Stromal cell of bone marrow (primary cell): ENCODE data around the gene GPR146.

Experiments used
- DNase-seq: peaks from one replicate; pipeline ENCODE4 v3.0.0-alpha.2; 2012; ENCODE audit warnings: low read depth

The GPR146 gene

DNA sequence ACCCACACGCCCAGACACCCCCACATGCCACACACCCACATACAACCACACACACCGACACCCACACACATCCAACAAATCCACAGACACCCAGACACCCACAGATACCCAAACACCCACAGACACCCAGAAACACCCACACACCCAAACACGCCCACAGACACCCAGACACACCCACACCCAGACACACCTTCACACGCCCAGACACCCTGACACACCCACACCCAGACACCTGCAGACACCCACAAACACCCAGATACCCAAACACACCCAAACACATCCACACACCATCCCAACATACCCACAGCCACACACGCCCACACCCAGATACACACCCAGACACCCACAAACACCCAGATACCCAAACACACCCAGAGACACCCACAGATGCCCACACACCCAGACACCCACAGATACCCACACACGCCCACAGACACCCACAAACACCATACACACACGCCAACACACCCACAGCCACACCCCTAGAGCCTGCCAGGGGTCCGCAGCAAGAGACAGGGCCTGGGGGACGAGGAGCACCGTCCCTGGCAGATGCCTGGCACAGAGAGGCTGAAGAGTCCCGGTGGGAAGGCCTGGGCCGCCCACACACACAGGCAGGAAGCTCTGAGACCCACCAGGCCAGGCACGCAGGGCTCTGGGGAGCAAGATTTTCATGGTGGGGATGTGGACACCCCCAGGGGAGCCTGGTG is 32.9 kb upstream of the GPR146 start:
- DNase-seq = no peak

DNA sequence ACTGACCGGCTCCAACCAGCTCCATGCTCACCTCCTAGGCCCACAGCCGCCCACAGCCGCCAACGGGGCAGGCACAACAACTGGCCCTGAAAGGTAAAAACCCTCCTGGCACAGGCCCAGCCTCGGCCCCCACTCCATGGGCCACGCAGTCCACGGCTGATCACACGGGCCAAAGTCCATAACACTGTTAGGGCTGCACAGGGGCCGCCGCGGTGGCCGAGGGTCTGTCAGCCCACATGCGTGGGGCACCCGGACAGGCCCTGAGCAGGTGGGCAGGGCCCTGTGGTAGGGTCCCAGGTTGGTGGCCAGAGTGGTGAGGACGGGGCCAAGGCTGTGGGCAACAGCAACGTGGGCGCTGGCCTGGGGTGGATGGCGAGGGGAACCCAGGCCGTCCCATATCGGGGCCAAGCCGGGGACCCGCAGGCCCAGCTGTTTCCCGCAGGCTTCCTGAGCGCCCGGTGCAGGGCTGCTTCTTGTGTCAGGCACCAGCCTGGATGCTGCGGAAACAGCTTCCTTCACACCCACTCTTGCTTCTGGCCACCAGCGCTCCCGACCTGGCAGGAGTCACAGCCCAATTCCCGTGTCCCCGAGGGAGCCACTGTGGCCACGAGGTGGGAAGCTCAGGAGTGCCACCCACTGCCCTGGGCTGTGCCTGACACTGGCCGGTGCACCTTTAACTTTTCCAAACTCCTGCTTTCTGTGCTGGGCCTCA is 32.2 kb upstream of the GPR146 start:
- DNase-seq = no peak

DNA sequence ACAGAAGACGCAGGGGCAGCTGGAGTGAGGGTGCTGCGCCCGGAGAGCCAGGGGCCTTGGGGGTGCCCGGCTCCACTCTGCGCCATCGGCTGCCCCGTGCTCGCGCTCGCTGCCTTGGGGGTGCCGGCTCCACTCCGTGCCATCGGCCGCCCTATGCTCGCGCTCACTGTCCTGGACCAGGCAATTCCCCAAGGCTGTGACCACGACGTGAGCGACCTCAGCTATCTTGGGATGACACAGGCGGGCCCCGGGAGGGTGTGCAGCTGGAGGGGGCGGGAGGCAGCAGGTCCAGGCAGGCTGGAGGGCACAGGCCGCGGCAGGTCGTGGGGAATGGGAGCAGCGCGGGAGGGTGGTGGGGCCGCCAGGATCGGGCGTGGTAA is 31.6 kb upstream of the GPR146 start:
- DNase-seq = no peak

DNA sequence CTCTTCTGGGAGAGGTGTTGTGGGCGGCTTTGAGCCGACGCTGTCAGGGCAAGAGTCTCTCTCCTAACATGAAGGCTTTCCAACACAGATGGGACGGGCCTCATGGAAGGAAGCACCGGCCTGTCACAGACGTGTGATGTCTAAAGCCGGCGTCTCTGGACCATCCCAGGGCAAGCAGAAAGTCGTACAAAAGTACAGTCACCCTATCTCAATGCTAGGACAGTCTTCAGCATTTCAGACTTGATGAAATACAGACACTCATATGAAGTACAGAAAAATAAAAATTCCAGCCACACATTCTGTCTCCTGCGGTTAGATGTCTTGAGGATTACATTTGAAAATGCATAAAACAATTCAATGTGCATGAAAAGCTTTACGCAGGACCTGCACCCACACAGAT is 30.8 kb upstream of the GPR146 start:
- DNase-seq = no peak

DNA sequence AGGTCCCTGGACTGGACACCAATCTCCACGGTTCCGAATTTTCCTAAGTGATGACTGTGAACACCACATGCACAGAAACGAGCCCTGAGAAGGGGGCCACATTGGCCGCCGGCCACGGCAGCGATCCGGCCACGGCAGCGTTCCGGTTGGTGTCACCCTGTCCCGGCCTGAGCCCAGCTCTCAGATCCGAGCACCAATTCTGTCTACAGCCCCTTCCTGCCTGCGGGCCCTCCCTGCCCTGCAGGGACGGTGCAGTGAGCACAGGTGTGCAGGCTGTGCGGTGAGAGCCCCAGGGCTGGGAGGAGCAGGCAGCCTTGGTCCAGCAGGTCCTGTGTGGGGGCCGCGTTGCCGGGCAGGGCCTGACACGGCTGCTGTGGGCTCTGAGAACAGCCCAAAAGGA is 29.7 kb upstream of the GPR146 start:
- DNase-seq = no peak

DNA sequence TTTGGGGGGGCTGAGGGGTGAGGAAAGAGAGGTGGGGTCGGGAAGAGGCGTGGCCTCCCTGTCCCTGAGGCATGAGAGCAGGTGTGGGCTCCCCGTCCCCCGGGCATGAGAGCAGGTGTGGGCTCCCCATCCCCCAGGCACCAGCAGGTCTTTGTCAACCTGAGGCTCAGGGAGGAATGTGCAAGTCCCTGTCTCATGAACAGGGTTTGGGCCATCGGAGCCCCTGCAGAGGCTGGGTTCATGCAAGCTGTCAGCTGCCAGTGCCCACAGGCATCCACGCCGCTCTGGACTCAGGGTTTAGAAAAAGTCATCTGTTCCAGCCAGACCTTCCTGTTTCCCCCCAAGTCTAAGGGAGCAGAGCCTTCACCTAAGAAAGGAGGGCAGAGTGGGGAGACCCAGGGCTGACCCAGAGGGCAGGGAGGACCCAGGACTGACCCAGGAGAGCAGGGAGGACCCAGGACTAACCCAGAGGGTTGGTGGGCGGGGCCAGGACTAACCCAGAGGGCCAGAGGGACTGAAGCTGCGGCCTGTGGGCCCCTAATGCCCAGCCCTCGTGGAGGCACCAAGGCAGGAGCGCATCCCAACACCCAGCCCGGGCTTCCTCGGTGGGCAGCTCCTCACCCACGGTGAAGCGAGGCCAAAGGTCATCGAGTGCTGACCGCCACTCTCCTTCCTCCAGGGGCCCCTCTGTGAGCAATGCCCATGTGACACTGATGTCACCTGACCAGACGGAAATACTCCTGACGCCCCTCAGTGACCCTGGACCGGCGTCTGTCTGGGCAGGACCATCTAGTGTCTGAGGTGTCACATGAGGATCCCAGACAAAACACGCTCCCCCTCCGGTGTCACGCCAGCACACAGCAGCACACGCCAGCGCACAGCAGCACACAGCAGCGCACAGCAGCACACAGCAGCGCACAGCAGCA is 28.9 kb upstream of the GPR146 start:
- DNase-seq = no peak

DNA sequence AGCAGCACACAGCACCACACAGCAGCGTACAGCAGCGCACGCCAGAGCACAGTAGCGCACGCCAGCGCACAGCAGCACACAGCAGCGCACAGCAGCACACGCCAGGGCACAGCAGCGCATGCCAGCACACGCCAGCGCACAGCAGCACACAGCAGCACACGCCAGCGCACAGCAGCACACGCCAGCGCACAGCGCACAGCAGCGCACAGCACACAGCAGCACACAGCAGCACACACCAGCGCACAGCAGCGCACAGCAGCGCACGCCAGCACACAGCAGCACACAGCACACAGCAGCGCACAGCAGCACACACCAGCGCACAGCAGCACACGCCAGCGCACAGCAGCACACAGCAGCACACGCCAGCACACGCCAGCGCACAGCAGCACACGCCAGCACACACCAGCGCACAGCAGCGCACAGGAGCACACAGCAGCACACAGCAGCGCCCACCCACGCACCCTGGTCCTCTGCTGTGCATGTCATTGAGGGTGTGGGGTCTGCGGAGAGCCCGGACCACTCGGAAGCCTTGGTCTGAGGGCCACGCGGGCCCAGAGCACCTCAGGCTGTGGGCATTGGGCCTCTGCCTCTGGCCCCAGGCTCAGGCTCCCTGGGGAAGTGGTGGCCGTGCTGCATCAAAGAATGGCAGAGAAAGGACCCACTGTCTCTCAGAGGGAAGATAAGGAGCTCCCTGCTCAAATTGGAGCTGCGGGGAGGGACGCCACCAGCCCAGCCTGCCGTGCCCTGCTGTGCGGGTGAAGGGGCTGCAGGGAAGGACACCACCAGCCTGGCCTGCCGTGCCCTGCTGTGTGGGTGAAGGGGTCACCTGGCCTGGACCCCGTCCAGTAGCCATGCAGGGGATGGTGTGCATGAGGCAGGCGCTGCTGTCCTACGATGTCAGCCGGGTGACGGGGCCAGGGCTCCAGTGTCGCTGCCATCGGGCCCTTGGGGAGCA is 27.5 kb upstream of the GPR146 start:
- DNase-seq = no peak

DNA sequence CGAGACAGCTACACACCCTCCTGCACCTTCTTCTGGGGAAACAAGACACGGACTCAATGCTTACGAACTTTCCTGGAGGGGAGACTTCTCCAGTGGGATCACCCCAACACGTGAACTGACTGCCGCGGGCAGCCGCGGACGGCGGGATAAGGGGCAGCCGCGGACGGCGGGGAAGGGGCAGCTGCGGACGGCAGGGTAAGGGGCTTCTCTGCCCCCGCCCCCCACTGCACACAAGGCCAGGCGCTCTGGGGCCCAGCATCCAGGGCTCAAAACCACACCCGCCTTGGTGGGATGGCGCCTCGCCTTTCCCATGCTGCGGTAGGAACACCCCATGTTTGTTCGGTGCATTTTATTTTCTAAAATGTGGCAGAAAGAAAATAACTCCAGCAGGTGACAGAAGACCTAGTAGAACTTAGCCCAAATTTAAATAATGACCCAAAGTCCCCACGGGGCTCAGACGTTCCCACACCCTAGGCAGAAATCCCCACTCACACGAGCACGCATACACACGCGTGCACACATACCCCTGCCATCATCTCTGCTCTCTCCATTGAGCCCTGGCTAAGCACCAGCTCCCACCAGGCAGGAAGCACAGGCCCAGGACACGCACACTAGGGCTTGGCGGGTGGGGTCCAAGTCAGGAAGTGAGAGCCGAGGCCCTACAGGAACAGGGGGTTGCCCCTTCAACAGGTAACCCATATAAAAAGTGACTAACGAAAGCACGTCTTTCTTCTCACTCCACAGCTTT is 26.6 kb upstream of the GPR146 start:
- no peak for DNase-seq

DNA sequence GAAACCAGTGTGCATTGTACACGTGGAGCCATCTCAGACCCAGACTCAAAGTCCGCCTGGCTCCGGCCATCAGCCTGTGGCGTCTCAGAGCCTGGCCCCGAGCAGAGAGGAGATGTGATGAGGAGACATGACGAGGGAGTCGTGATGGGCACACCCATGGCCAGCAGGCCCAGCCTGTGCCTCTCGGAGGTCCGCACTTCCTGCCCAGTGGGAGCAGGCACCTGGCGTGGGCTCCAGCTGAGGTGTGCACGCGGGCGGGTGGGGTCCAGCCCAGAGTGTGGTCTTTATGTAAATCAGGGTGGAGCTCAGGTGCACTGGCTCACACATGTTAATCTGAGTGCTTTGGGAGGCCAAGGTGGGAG is 26.0 kb upstream of the GPR146 start:
- DNase-seq = no peak

DNA sequence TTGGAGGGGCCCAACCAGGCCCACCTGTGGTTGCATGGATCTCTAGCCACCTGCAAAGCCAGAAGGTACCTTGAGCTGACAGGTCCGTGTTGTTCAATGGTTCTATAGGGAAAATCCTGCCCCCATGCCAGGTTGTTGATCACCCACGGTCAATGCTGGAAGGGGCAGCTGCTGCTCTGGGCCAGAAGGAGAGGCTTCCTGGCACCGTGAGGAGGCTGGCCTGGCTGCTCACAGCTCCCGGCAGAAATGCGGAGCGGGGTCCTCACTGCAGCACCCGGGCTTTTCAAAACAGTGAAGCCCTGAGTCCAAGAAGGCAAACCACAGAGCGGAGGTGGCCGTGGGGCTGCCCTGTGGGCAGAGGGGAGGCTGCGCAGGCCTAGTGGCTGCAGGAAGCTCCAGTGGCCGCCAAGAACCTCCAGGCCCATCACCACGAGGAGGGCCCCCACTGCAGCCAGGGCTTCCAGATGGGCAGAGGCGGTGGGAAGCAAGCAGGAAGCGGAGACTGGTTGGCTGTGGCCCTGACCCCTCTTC is 25.0 kb upstream of the GPR146 start:
- no peak for DNase-seq

DNA sequence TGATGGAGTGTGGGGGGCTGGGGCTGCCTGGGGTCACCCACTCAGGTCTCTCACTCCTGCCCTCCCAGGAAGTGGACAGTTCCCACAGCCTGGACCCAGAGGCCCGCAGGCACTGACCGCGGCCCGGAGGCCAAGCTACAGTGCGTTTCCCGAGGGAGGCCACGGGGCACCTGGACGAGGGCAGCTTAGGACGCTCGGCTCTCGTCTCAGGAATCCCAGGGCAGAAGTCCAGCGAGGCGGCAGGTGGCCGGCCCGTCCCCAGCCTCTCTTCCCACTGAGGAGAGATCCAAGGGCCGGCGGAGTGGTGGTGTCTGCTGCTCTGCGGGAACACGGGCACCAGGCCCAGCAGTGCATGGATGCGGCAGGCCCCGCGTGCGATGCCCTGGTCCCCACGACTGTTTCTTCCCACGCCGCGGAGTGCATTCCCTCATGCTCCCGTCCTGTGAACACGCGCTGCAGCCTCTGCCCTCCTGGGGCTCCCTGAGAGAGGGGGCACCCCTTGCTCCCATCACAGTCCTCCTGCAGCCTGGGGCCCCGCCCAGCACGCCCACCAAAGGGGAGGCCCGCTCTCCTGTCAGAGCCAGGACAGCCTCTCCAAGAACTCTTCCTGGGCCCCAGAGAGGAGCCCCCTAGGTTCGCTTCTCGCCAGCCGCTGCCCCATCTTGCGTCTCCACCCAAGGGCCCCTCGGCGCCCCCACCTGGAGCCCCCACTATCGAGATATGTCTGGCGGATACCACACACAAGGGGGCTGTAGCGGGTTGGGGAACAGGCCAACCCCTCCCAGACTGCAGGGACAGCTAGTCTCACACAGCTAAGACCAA is 24.3 kb upstream of the GPR146 start:
- no peak for DNase-seq

DNA sequence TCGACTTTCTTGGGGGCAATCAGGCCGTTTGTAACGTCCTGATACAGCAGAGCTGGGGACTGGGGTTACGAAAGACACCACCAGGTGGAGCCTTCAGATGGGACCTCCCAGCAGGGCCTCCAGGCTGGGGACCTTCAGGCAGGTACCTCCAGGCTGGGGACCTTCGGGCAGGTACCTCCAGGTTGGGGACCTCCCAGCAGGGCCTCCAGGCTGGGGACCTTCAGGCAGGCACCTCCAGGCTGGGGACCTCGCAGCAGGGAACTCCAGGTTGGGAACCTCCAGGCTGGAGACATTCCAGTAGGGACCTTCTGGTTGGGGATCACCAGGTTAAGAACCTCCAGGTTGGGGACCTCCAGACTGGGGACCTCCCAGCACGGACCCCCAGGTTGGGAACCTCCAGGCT is 23.5 kb upstream of the GPR146 start:
- no peak for DNase-seq

DNA sequence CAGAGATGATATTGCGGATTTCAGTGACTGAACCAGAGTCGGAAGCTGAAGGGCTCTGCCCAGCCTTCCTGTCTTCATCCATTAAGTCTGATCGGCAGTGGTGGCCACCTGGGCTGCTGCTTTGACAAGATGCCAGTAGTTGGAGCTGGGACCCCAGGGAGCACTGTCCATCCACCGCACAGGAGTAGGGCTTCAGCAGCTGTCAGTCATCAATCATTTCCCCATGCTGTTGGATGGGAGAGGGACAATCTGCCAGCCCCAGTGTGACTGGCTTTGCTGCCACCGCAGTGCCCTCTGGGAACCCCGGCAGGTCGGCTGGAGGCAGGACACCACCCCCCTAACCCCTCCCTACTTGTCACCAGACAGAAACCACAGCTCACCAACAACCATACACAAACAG is 23.0 kb upstream of the GPR146 start:
- DNase-seq = no peak

DNA sequence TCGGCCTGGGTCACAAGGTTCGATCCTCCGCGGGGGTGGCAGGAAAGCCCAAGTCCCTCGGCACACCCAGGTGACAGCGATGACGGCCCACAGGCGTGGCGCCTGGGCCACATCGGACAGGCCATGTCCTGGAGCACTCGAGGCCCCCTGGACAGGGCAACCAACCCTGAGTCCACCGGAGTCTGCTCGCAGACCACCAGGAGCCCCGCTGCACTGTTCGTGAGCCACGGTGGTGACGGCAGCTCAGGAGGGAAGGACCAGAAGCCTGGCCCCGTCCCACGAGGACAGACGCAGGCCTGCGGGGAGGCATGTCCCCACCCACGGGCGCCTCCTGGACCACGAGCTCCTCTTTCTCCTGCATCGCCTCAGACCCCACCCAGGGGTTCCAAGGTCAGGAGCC is 22.4 kb upstream of the GPR146 start:
- no peak for DNase-seq

DNA sequence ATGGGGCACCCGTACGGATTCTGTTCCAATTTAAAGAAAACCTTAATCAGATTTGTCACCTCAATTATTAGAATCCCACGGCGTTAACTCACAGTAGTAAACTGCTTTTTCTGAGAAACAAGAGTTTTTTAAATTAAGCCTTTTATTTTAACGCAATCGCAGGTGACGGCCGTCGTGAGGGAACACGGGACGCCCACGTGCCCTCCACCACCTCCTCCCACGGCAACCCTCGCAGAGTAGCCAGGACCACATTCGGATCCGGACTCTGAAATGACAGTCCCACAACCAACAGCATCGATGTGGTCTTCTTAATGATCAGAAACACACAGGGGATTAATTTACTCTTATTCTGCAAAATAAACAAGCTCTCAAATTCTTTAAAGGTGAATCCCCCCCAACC is 22.0 kb upstream of the GPR146 start:
- DNase-seq = no peak

DNA sequence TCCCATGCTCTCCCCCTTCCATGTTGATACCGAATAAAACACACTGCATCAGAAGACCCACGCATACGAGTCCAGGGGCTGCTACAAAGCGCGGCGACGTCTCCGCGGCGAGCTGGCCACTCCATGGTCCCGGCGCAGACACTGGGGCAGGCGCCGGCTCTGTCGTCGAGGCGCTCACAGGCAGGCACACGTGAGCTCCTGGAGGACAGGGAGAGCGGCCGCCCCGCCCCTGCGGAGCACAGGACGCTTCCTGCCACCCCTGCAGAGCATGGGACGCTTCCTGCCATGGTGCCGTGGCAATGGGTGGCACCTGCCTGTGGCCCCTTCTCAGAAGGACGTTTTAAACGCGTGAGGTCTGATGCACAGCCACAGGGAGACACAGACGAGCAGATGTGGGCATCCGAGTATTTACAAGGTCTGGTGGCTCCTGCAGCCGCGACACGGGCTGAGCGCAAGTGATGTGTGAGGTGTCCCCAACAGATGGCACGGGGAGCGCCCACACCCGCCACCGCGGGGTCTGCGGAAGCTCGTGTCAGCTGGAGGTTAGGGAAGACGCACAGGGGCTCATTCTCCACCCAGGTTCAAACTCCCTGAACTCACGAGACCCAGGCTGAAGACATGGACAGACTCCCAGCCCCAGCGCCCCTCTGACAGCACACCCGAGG is 21.4 kb upstream of the GPR146 start:
- DNase-seq = no peak

DNA sequence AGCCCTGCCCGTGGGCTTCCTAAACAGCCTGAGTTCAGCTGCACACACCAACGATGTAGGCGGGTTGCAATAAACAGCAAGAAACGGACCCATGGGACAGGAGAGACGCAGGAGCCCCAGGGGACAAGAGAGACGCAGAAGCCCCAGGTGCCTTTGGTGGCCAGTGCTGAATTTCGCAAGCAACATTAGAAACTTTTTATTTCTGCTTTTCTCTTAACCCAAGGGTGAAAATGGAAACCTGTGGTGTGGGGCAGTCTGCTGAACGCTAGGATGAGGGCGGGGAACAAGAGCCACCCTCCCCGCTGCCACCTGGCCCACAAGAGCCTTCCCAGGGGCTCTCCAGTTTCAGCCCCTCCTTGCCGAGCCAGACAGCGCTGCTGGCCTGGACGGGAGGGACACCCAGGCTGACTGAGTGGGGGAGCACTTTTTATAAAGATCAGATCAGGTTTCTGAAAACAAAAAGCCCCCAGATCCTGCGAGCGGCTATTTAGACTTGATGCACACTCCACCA is 20.0 kb upstream of the GPR146 start:
- no peak for DNase-seq

DNA sequence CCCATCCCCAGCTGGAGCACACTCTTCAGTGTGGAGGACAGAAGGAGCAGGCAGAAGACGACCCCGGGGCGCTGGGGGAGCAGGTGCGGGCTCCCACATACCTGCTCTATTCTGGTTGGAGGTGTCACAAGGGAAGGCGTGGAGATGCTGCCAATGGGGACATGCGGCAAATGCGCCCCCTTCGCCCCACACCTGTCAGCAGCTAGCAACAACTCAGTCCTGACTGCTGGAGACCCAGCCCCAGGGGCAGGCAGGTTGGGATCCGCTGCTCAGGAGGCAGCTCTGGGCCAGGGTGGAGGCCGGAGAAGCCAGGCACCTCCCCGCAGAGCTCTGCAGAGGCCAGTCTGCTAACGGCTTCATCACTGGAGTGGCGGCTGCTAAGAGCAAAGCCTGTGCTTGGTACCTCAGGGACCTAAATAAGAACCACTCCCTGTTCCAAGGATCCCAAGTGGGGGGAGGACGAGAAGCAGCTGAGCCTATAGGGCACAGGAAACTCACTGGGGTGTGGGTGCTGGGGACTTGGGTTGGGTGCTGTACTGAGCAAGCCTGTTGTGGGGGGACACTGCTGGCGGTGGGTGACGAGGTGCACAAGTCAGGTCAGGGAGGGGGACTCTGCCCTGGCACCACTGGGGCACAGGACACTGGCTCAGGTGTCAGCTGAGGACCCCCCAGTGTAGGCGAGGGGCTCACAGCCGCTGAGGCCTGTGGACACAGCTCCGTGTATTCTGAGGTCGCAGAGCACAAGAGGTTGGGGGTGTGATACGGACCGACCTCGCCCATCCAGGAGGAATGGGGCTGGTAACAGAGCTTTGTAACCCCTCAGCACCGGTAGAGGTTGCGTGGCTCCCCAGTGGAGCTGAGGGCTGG is 19.2 kb upstream of the GPR146 start:
- no peak for DNase-seq
